ACHN (cell line): ENCODE data around the gene ATP6V0B.

Experiments used
- DNase-seq: peaks from one replicate; pipeline ENCODE4 v3.0.0-alpha.2; 2015
- in situ Hi-C: cut with HindIII; loops from 2 replicates; pipeline ENCODE4 v1.10.0; 2017; ENCODE audit warnings: low sequenced_read_pairs, low pct_ligation_motif_present, low pct_unique_long_range_greater_than_20kb

The ATP6V0B gene

GRCh38 chr1:43942411-43942810, 32.3 kb upstream of the ATP6V0B start:
- in situ Hi-C loops: loop anchor here (25.0 kb wide), 1 partner anchor 180 kb away; no protein-coding TSS in a partner anchor
- no peak for DNase-seq

GRCh38 chr1:43944860-43945259, 29.9 kb upstream of the ATP6V0B start:
- no peak for DNase-seq
- in situ Hi-C loops: loop anchor here (25.0 kb wide), 1 partner anchor 183 kb away; no protein-coding TSS in a partner anchor

DNA sequence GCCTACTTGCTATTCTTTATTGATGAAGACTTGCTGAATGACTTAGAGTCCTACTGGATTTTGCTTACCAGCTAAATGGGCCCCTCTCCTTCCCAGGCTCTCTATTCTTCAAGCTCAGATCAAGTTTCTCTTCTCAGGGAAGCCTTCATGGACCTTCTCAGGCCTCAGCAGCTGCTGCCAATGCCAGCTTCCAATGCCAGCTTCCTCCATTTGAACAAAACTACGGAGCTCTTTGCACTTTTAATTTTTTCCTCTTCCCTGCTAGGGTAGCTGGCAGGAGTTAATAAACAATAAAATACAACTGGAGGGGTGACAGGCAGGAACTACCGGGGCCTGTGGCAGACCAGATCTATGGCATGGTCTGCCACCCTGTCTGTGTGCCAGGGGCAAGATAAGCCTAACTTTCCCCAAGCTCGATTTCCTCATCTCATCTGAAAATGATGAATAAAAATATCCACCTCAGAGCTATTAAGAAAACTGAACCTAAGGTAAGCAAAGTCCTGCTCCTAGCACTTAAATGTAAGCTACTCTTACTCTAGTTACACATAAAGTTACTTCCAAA, 29.0 kb upstream of the ATP6V0B start:
- in situ Hi-C loops: loop anchor here (25.0 kb wide), 1 partner anchor 183 kb away; no protein-coding TSS in a partner anchor
- no peak for DNase-seq

DNA sequence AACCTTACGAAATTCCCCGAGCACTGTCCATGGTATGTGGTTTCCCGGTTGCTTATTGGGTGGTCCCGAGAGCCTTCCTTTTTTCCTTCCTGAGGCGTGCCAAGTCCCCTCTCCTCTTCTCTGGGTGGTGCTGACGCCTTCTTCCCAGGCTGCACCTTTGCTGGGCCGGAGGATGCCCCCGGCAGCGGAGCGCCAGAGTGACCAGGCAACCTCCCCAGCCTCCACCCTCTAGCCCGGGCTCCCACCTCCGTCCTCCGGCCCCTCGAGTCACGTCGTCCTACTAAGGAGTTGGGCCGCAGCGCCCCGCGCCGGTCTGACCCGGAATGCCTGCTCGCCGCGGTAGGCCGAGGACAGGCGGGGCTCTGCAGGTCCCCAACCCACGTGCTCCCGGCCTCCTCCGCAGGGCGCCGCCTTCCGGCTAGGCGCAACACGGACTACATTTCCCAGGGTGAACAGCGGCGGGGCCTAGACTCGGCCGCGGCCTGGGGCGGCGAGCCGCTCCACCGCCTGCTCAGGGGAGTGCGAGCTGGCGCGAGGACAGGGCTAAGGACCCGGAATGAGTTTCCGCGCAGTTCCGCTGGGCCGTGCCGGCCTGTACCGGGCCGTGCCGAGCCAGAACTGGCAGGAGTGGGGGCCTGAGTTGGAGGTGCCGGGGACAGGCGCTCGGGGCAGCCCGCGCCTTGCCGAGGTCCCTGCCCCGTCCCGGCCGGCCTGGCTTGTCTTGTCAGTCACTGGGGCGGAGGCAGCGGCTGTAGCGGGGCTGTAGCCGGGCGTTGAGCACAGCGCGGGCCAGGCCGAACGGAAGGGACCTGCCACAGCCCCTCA, 28.3 kb upstream of the ATP6V0B start, which contains the start of gene IPO13:
TSS of gene IPO13 (plus strand) at position 715 of the 825 bp plus-strand sequence. CDS start 651 bp downstream, outside the sequence.
- peak; percentile 94 for DNase-seq
- in situ Hi-C loops: loop anchor here (25.0 kb wide), 1 partner anchor 184 kb away; no protein-coding TSS in a partner anchor

DNA sequence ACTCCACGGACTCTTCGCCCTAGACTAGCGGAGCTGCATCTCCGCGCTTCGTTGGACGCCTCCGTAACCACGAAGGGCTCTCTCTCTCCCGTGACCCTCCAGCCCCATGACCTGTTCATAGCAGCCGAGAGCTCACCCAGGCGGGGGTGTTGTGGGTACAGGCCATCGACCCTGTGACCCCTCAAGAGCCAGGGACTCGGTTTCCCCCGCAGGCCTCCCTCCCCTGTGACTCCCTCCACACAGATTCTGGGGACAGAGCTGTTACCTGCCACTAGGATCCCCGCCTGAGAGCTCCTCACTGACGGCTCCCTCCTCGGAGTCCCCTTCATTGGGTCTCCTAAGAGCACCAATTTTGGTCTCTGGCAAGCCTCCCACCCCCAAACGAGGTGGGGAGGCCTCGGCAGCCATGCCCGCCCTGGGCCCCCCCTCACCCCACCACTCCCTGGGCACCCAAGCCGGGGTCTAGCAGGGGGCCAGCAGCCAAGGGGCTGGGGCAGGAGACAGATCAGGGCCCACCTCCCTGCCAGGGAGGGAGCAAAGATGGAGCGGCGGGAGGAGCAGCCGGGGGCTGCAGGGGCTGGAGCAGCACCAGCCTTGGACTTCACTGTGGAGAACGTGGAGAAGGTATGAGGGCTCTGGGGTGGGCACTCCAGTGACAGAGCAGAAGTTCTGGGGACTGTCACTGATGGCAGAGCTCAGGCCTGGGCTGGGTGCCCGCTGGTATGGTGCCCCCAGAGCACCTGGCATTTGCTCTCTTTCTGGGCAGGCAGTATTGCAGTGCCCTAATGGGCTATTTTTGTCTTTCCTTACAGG, 27.5 kb upstream of the ATP6V0B start:
- in situ Hi-C loops: loop anchor here (25.0 kb wide), 1 partner anchor 185 kb away; no protein-coding TSS in a partner anchor
- DNase-seq: no peak

- in situ Hi-C loops: loop anchor here (25.0 kb wide), 1 partner anchor 186 kb away; no protein-coding TSS in a partner anchor
- DNase-seq: no peak
Measured at GRCh38 chr1:43947874-43948437, 26.8 kb upstream of the ATP6V0B start.

DNA sequence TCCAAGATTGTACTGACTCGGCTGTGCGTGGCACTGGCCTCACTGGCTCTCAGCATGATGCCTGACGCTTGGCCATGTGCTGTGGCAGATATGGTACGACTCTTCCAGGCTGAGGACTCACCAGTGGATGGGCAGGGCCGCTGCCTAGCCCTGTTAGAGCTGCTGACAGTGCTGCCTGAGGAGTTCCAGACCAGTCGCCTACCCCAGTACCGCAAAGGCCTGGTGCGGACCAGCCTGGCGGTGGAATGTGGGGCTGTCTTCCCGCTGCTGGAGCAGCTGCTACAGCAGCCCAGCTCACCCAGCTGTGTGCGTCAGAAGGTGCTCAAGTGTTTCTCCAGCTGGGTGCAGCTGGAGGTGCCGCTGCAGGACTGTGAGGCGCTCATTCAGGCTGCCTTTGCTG, 25.1 kb upstream of the ATP6V0B start:
- in situ Hi-C loops: loop anchor here (25.0 kb wide), 1 partner anchor 187 kb away; no protein-coding TSS in a partner anchor
- no peak for DNase-seq

- in situ Hi-C loops: no loop called here
- DNase-seq: peak; percentile 86
Measured at GRCh38 chr1:43951021-43951985, 23.5 kb upstream of the ATP6V0B start.

DNA sequence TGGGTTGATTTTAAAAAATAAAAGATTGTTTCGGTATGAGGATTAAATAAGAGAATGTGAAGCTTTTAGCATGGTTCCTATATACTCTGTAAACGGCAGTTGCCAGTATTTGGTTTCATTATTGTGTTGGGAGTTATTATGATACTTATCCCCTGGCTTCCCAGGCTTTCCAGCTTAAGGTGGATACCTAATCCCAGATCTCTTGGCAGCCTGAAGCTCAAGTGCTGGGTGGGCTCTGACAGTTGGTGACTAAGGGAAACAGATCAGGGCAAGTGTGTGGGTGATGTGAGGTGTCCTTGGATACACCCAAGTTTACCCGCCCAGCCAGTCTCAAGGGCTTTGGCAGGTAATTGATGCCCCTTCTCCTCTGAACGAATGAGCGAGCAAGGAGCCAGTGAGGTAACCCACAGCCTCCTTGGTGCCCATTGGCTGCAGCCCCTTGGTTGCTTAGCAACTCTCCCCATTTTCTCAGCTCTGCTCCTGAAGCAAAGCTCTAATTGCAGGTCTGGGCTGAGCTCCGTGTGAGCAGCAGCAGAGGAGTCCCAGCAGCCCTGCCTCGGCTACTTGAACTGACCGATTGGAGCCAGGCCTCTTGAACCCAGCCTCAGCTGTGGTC, 21.9 kb upstream of the ATP6V0B start:
- no peak for DNase-seq

DNA sequence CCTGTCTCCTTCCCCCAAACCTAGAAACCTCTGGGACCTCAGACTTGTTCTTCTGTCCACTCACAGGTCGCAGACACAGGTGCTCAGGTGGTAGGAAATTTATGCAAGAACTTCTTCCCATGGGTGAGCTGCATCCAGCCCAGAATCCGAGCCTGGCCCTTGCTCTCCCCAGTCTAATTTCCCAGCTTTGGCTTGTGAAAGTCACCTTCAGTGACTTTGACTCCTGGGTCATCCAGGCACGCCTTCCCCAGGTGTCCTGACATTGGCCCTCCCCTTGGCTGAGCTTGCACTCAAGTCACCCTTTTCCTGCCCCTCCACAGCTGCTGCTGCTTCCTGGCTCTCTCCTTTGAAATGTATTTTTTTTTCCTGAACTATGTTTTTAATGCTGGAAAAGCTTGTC, 21.4 kb upstream of the ATP6V0B start:
- in situ Hi-C loops: no loop called here
- no peak for DNase-seq

More for the DNA sequence above, 21.9 kb upstream of the ATP6V0B start:
- in situ Hi-C loops: no loop called here

GRCh38 chr1:43954036-43954435, 20.7 kb upstream of the ATP6V0B start:
- no peak for DNase-seq
- in situ Hi-C loops: no loop called here

DNA sequence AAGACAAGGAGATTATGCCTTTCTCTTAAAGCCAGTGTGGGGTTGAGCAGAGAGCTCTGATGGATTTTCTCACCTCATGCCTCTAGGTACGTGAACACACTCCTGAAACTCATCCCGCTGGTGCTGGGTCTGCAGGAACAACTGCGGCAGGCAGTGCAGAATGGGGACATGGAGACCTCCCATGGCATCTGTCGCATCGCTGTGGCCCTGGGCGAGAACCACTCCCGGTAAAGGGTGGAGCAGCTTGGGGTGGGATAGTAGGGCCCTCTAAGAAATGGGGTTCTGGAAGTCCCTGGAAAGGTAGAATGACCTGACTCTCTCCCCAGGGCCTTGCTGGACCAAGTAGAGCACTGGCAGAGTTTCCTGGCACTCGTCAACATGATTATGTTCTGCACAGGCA, 18.5 kb upstream of the ATP6V0B start:
- no peak for DNase-seq
- in situ Hi-C loops: no loop called here

- in situ Hi-C loops: no loop called here
Measured at GRCh38 chr1:43957407-43958040, 17.2 kb upstream of the ATP6V0B start.

GRCh38 chr1:43958351-43959255, 16.2 kb upstream of the ATP6V0B start:
- DNase-seq: no peak

More at GRCh38 chr1:43957407-43958040, 17.2 kb upstream of the ATP6V0B start:
- no peak for DNase-seq

GRCh38 chr1:43960798-43961197, 14.0 kb upstream of the ATP6V0B start:
- in situ Hi-C loops: no loop called here
- no peak for DNase-seq

More at GRCh38 chr1:43958351-43959255, 16.2 kb upstream of the ATP6V0B start:
- in situ Hi-C loops: no loop called here

DNA sequence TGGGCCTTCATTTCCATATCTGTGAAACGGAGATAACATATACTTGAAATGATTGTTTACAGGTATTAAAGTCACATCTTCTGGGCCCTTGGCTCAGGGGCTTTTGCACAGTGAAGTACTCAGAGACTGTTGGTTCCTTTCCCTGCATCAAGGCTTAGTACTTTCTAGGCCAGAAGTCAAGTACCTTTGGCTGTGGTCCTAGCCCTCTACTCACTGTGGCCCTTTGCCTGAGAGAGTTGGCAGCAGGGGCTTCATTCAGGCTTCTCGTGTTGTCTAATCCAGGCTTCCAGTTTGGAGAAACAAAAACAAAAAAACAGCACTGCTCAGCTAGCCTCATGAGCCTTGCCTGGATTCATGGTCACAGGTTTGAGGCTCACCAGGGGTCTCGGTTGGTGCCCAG, 13.1 kb upstream of the ATP6V0B start:
- in situ Hi-C loops: no loop called here
- no peak for DNase-seq
